GM19395 (cell line): ENCODE data around the gene HOXD12.

ENCODE experiments used
- ATAC-seq: cut with Tn5 transposase; IDR thresholded peaks from one replicate; pipeline ENCODE4 v1.9.1; 2021; ENCODE audit warnings: mild to moderate bottlenecking, moderate library complexity; ENCODE audit not compliant: unreplicated experiment

The HOXD12 gene

GRCh38 chr2:176147210-176147799 is 47.7 kb downstream of the HOXD12 start:
- no peak for ATAC-seq

GRCh38 chr2:176147800-176148496 is 48.4 kb downstream of the HOXD12 start:
- no peak for ATAC-seq

DNA sequence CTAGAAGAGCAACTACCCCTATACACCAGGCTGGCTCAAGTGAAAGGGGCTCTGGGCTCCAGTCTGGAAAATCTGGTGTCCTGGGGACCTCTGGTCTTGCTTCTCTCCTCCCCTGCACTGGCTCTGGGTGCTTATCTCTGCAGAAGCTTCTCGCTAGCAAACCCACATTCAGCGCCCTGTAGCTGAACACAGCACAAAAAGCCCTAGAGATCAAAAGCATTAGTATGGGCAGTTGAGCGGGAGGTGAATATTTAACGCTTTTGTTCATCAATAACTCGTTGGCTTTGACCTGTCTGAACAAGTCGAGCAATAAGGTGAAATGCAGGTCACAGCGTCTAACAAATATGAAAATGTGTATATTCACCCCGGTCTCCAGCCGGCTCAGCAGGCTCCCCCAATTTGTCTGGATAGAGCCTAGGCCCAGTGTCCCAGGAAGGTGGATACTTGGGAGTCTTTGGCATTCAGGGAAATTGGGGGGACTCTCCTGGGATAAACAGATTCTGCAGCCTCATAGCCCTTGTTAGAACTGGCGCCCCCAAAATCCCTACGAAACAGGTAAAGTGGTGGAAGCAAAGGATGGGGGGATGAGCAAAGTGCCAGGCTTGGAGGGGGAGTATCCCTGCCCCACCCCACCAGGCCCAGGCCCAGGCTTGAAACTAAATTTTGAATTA is 49.3 kb downstream of the HOXD12 start:
- no peak for ATAC-seq

- ATAC-seq: no peak
These were observed 49.9 kb downstream of the HOXD12 start for GRCh38 chr2:176149481-176149938.

GRCh38 chr2:176149939-176150583 is 50.5 kb downstream of the HOXD12 start:
- ATAC-seq: no peak

DNA sequence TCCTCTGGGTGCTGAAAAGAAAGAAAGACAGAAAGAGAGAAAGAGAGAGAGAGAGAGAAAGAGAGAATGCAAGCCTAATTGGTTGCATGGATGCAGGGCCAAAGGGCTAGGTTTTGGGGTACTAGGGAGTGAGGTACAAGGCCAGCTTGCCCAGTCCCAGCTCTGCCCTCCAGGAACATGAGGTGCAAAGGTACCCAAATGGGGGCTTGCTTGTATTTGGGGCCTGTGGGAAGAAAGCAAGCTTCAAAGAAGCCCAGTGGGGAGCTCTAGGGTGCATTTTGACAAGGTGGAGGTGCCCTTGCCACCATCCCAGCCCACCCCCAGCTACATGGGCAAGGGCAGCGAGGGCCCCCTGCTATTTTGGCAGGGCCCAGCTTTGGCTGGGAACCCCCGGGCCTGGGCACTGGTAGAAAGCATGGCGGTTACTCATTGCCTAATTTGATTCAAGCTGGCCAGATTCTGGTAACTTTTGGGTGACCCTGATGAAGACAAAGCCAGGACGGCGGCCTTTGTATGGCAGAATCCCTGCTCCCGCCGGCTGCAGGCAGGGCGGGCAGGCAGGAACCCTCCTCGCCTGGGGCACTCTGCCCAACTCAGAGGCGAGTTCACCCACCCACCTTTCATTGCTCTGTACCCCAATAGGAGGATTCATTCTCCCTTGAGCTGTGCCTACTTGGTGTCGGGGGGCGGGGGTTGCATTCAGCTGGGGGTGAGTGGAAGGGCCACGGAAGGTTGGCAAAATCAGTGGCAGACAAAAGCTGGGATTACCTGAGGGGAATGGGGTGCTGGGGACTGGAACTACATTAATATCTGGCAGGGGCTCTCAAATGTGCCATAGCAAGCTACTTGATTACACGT is 51.2 kb downstream of the HOXD12 start:
- no peak for ATAC-seq

DNA sequence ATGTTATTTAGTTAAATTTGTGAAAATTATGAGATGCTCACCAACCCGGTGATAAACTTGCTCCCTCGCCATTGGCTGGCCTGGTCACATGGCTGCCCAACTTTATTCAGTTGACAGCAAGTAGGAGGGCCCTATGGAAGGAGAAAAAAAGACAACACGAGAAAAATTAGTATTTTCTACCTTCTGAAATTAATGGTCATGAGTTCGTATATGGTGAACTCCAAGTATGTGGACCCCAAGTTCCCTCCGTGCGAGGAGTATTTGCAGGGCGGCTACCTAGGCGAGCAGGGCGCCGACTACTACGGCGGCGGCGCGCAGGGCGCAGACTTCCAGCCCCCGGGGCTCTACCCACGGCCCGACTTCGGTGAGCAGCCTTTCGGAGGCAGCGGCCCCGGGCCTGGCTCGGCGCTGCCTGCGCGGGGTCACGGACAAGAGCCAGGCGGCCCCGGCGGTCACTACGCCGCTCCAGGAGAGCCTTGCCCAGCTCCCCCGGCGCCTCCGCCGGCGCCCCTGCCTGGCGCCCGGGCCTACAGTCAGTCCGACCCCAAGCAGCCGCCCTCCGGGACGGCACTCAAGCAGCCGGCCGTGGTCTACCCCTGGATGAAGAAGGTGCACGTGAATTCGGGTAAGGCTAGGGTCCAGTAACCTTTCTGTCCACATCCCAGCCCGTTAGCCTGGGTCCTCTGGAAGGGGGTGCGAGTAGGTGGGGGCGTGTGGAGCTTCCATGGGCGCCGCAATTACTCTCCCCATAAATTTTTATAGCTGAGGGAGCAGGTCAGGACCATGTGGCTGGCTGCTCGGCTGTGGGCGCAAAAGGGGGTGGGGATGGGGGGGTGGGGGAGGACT is 52.1 kb downstream of the HOXD12 start, which contains the start of gene HOXD4:
Gene HOXD4, plus strand, starts transcription at position 109 of the 846 bp plus-strand sequence. Its CDS starts 84 bp downstream, at position 193.
- ATAC-seq: no peak
